Measurements from ENCODE around the gene B3GAT1. TPM values are rescaled to one million over a fixed set of nuclear protein-coding genes. Genes with fewer than 3 reads are reported as not detected.

Gene B3GAT1
- total RNA-seq, 1 experiment from 2014 or later: 34.3 TPM

- H3K27ac ChIP-seq (ENCODE audit: insufficient read length, low read depth, low read length): no peak overlapping the region
- no peak overlapping the region for H3K14ac ChIP-seq (ENCODE audit: insufficient read depth, low read length)
- no peak overlapping the region for H3K23ac ChIP-seq (ENCODE audit: insufficient read length, low read depth, low read length)
- no peak overlapping the region for H3K27ac Mint-ChIP-seq
- no CpG with 5 or more reads among the region's 11 CpGs for WGBS (ENCODE audit: extremely low coverage, insufficient read length, low lambda C conversion rate)
- no peak overlapping the region for H3K56ac ChIP-seq (ENCODE audit: insufficient read length, low read depth, low read length)
- no peak overlapping the region for H2AK5ac ChIP-seq (ENCODE audit: insufficient read length, low read length)
- H2BK12ac ChIP-seq (ENCODE audit: insufficient read length, low read depth, low read length): no peak overlapping the region
- H2BK5ac ChIP-seq (ENCODE audit: insufficient read length, low read length): no peak overlapping the region
- no peak overlapping the region for H4K5ac ChIP-seq (ENCODE audit: insufficient read length, low read depth, low read length)
- no peak overlapping the region for H3K4ac ChIP-seq (ENCODE audit: low read depth, low read length)
- no peak overlapping the region for H4K8ac ChIP-seq (replicated peaks; ENCODE audit: insufficient read length, low read depth, low read length)
- no peaks in the 10 kb centered on the region for H3K27me3 ChIP-seq (ENCODE audit: insufficient read depth, low read length)
- no peak overlapping the region for H3K4me3 Mint-ChIP-seq
- peaks cover 20% of the 10 kb centered on the region for H3K27me3 Mint-ChIP-seq (ENCODE audit: low read depth)
- H4K91ac ChIP-seq (ENCODE audit: insufficient read length, low read depth, low read length): no peak overlapping the region
- H3T11ph ChIP-seq (ENCODE audit: low read length): no peak overlapping the region
- DNase-seq: no peak
- no peak overlapping the region for H3K4me2 ChIP-seq (ENCODE audit: insufficient read depth, insufficient read length, low read length)
- H3K9ac ChIP-seq (ENCODE audit: extremely low read depth, insufficient read length, low read length): no peak overlapping the region
- H3K36me3 Mint-ChIP-seq (ENCODE audit: insufficient read depth in 1 of 3, low read depth in 3 of 3): no peaks in the 10 kb centered on the region
- TF ChIP-seq, protein P1, sequence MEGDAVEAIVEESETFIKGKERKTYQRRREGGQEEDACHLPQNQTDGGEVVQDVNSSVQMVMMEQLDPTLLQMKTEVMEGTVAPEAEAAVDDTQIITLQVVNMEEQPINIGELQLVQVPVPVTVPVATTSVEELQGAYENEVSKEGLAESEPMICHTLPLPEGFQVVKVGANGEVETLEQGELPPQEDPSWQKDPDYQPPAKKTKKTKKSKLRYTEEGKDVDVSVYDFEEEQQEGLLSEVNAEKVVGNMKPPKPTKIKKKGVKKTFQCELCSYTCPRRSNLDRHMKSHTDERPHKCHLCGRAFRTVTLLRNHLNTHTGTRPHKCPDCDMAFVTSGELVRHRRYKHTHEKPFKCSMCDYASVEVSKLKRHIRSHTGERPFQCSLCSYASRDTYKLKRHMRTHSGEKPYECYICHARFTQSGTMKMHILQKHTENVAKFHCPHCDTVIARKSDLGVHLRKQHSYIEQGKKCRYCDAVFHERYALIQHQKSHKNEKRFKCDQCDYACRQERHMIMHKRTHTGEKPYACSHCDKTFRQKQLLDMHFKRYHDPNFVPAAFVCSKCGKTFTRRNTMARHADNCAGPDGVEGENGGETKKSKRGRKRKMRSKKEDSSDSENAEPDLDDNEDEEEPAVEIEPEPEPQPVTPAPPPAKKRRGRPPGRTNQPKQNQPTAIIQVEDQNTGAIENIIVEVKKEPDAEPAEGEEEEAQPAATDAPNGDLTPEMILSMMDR (conservative IDR thresholded peaks at IDR 0.05): no peak
- no peak overlapping the region for H3K18ac ChIP-seq (ENCODE audit: insufficient read length, low read depth, low read length)
- no peak overlapping the region; the same call in 1 of the 2 replicates for H2BK15ac ChIP-seq (ENCODE audit: low read depth, low read length)
- no peaks in the 10 kb centered on the region for H3K79me1 ChIP-seq (ENCODE audit: insufficient read depth, low read depth, low read length, poor library complexity, severe bottlenecking)
- H2BK120ac ChIP-seq (ENCODE audit: low read depth, low read length, poor library complexity, severe bottlenecking): no peak overlapping the region
- no peaks in the 10 kb centered on the region for H3K4me1 ChIP-seq (ENCODE audit: insufficient read depth, low read length)
- no peaks in the 10 kb centered on the region for H3K9me3 Mint-ChIP-seq
- H3K4me1 Mint-ChIP-seq: no peaks in the 10 kb centered on the region
- no peaks in the 10 kb centered on the region for H4K20me1 ChIP-seq (ENCODE audit: control insufficient read depth, insufficient read depth, insufficient read length)
- H3K79me2 ChIP-seq (ENCODE audit: insufficient read depth, low read length): no peaks in the 10 kb centered on the region
- H2AFZ ChIP-seq (ENCODE audit: low read length): no peak overlapping the region
- H2BK20ac ChIP-seq (ENCODE audit: low read depth, low read length, poor library complexity, severe bottlenecking): no peak overlapping the region
- H3K23me2 ChIP-seq (ENCODE audit: insufficient read length, low read depth, low read length, poor library complexity, severe bottlenecking): no peaks in the 10 kb centered on the region
- no peaks in the 10 kb centered on the region for H3K9me3 ChIP-seq (ENCODE audit: control insufficient read depth, low read depth, low read length)
Observed at GRCh38 chr11:134340354-134340964, 71.6 kb downstream of the B3GAT1 start.
